Measurements from ENCODE around the gene NDRG2.

GRCh38 chr14:20986811-20987210 is 38.0 kb downstream of the NDRG2 start:
- TF ChIP-seq POLR2A (IDR thresholded peaks at IDR 0.05) (no peak), CTCF (IDR thresholded peaks at IDR 0.05) (no peak), EP300 (IDR thresholded peaks at IDR 0.05) (no peak), POLR2AphosphoS5 (IDR thresholded peaks at IDR 0.05) (peak in 2 of 3 donors; percentile 11 to 37)
